Adrenal gland (tissue), 5 donors: ENCODE data around the gene ARF3.

Experiments used
- POLR2A ChIP-seq, 2 donors: fragments of 450-650 bp; IDR thresholded peaks; one replicate each; pipeline ENCODE4 v1.6.1; 2017; ENCODE audit warnings: antibody characterized with exemption in 2 of 2, mild to moderate bottlenecking in 2 of 2, moderate library complexity in 1 of 2
- TF ChIP-seq, protein P1 (sequence below), 6 experiments: fragments of 450-650 bp in 4 of 6; fragments of 200-600 bp in 2 of 6; sonication (generic) in 1 of 6; IDR thresholded peaks; 1 replicate in 5 of 6; 2 replicates in 1 of 6; pipeline versions ENCODE4 v1.5.1 to v1.8.0; 2016 to 2021; ENCODE audit warnings: antibody characterized with exemption in 6 of 6, mild to moderate bottlenecking in 2 of 6, moderate library complexity in 1 of 6
- donor health status: DM: no; HTN: no; CAD: no.

DNA sequence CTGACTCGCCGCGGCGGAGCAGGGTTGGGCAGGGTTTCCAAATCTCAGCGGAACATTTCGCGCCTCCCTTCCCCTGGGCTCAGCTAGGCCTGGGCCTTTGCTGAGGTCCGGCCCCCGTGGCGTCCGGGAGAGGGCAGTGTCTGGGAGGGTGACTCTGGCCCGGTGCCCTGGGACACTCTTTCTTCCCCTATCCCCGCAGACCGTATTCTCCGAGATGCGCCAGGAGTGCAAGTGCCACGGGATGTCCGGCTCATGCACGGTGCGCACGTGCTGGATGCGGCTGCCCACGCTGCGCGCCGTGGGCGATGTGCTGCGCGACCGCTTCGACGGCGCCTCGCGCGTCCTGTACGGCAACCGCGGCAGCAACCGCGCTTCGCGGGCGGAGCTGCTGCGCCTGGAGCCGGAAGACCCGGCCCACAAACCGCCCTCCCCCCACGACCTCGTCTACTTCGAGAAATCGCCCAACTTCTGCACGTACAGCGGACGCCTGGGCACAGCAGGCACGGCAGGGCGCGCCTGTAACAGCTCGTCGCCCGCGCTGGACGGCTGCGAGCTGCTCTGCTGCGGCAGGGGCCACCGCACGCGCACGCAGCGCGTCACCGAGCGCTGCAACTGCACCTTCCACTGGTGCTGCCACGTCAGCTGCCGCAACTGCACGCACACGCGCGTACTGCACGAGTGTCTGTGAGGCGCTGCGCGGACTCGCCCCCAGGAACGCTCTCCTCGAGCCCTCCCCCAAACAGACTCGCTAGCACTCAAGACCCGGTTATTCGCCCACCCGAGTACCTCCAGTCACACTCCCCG lies 23.9 kb upstream of the ARF3 start:
- TF ChIP-seq, protein P1, sequence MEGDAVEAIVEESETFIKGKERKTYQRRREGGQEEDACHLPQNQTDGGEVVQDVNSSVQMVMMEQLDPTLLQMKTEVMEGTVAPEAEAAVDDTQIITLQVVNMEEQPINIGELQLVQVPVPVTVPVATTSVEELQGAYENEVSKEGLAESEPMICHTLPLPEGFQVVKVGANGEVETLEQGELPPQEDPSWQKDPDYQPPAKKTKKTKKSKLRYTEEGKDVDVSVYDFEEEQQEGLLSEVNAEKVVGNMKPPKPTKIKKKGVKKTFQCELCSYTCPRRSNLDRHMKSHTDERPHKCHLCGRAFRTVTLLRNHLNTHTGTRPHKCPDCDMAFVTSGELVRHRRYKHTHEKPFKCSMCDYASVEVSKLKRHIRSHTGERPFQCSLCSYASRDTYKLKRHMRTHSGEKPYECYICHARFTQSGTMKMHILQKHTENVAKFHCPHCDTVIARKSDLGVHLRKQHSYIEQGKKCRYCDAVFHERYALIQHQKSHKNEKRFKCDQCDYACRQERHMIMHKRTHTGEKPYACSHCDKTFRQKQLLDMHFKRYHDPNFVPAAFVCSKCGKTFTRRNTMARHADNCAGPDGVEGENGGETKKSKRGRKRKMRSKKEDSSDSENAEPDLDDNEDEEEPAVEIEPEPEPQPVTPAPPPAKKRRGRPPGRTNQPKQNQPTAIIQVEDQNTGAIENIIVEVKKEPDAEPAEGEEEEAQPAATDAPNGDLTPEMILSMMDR (IDR thresholded peaks at IDR 0.05): no peak
- no peak for TF ChIP-seq POLR2A (IDR thresholded peaks at IDR 0.05)
